K562 (cell line): ENCODE results near the gene WASF2. TPM values are rescaled to one million over a fixed set of nuclear protein-coding genes. Genes with fewer than 3 reads are reported as not detected.

Source experiments
- ETV1 ChIP-seq: fragments of 450-650 bp; conservative IDR thresholded peaks from 2 replicates; pipeline ENCODE4 v1.6.1; 2016; ENCODE audit warnings: missing genetic modification characterization, control low read depth, low read depth, missing compliant biosample characterization
- HNRNPLL ChIP-seq: fragments of 200-400 bp; formaldehyde crosslinking; IDR thresholded peaks from 2 replicates; pipeline ENCODE4 v1.6.1; 2017; ENCODE audit warnings: low read length, low read depth, mild to moderate bottlenecking; ENCODE audit not compliant: poor library complexity, severe bottlenecking
- KAT8 ChIP-seq: fragments of 450-650 bp; IDR thresholded peaks from 2 replicates; pipeline ENCODE4 v1.6.1; 2016; ENCODE audit warnings: low read depth, mild to moderate bottlenecking
- LARP7 ChIP-seq: fragments of 450-650 bp; IDR thresholded peaks from 2 replicates; pipeline ENCODE4 v1.6.1; 2016
- MAFK ChIP-seq: IDR thresholded peaks from 2 replicates; pipeline ENCODE4 v1.6.1; 2011; ENCODE audit warnings: low read length, improper control_type of control experiment
- MYNN ChIP-seq, 2 experiments: sonication (generic); formaldehyde crosslinking in 1 of 2; IDR thresholded peaks; 2 replicates each; pipeline versions ENCODE4 v1.5.0 to v1.6.1; 2016 to 2020; ENCODE audit warnings: antibody characterized with exemption in 1 of 2, missing genetic modification reagents in 1 of 2
- NBN ChIP-seq: fragments of 450-650 bp; IDR thresholded peaks from 2 replicates; pipeline ENCODE4 v1.6.1; 2016; ENCODE audit warnings: low read depth, mild to moderate bottlenecking
- NCOA6 ChIP-seq: fragments of 450-650 bp; IDR thresholded peaks from 2 replicates; pipeline ENCODE4 v1.6.1; 2017; ENCODE audit warnings: mild to moderate bottlenecking
- NONO ChIP-seq, 2 experiments: fragments of 200-400 bp in 1 of 2; fragments of 450-650 bp in 1 of 2; formaldehyde crosslinking in 1 of 2; IDR thresholded peaks; 2 replicates each; pipeline ENCODE4 v1.6.1; 2017; ENCODE audit warnings: low read depth in 2 of 2, mild to moderate bottlenecking in 2 of 2, moderate library complexity in 2 of 2, low read length in 1 of 2
- POLR2G ChIP-seq: fragments of 200-400 bp; formaldehyde crosslinking; IDR thresholded peaks from 2 replicates; pipeline ENCODE4 v1.6.1; 2017; ENCODE audit warnings: low read depth, mild to moderate bottlenecking, antibody characterized with exemption, low read length, moderate library complexity
- RUNX1 ChIP-seq: sonication (generic); IDR thresholded peaks from 2 replicates; pipeline ENCODE4 v1.6.1; 2016; ENCODE audit warnings: antibody characterized with exemption, low read depth
- SIX5 ChIP-seq, 2 experiments: IDR thresholded peaks; 2 replicates each; pipeline ENCODE4 v1.6.1; 2011; ENCODE audit warnings: low read length in 2 of 2, borderline replicate concordance in 1 of 2, low read depth in 1 of 2, mild to moderate bottlenecking in 1 of 2, moderate library complexity in 1 of 2; ENCODE audit not compliant: insufficient read depth in 1 of 2
- TARDBP ChIP-seq: fragments of 450-650 bp; IDR thresholded peaks from 2 replicates; pipeline ENCODE4 v1.6.1; 2016
- TCF7L2 ChIP-seq: fragments of 150-350 bp; IDR thresholded peaks from 2 replicates; pipeline ENCODE4 v1.6.1; 2016; ENCODE audit warnings: low read depth, mild to moderate bottlenecking, low read length, moderate library complexity
- ZFP36 ChIP-seq: fragments of 150-350 bp; IDR thresholded peaks from 2 replicates; pipeline ENCODE4 v1.6.1; 2018; ENCODE audit warnings: low read length, low read depth; ENCODE audit not compliant: partially characterized antibody
- ZNF165 ChIP-seq: fragments of 250-450 bp; sonication (Bioruptor Pico); IDR thresholded peaks from 2 replicates; pipeline ENCODE4 v1.4.0; 2020; ENCODE audit warnings: borderline replicate concordance
- ZNF239 ChIP-seq: fragments of 250-450 bp; sonication (Bioruptor Pico); IDR thresholded peaks from 2 replicates; pipeline ENCODE4 v1.4.0; 2020; ENCODE audit warnings: mild to moderate bottlenecking
- polyA plus RNA-seq, 8 experiments: library from polyadenylated mRNA; depleted of rRNA in 4 of 8; stranded (reverse) in 5 of 8; unstranded in 3 of 8; fragments of >200 nt; fragmentation: Nextera tagmentation in 2 of 8; fragmentation: Illumina TruSeq in 1 of 8; extraction: Ambion mirVana in 2 of 8; extraction: Trizol in 1 of 8; gene quantifications; 2 replicates each; pipeline versions ENCODE4 v1.2.1 to v1.2.3, GENCODE V29; 2011 to 2014; ENCODE audit warnings: inconsistent platforms in 1 of 8, missing spikeins in 1 of 8
- total RNA-seq, 7 experiments: library from RNA; depleted of rRNA in 6 of 7; stranded (reverse); fragments of >200 nt in 6 of 7; fragmentation: Illumina TruSeq in 2 of 7; extraction: Trizol in 2 of 7; gene quantifications; 2 replicates each; pipeline versions ENCODE4 v1.2.1 to v1.2.3, GENCODE V29; 2011 to 2021; ENCODE audit warnings: low replicate concordance in 1 of 7
- TF ChIP-seq, protein P1 (sequence below): fragments of 200-800 bp; sonication (Bioruptor generic); IDR thresholded peaks from 2 replicates; pipeline ENCODE4 v1.6.1; 2016; ENCODE audit warnings: missing genetic modification characterization, missing compliant biosample characterization
- TF ChIP-seq, protein P2 (sequence below), 2 experiments: fragments of 450-650 bp in 1 of 2; sonication (generic) in 1 of 2; formaldehyde crosslinking; conservative IDR thresholded peaks; 2 replicates each; pipeline versions ENCODE4 v1.4.0 to v1.8.1; 2020 to 2022; ENCODE audit warnings: mild to moderate bottlenecking in 1 of 2, missing genetic modification reagents in 1 of 2
- TF ChIP-seq, protein P3 (sequence below): fragments of 450-650 bp; IDR thresholded peaks from 2 replicates; pipeline ENCODE4 v1.6.1; 2017; ENCODE audit warnings: mild to moderate bottlenecking, moderate library complexity

WASF2 gene
- total and polyA plus RNA-seq, 9 of the 15 experiments (the other 6 are each of a cell fraction or from before 2014, with no cell fraction given): 8.2 to 163 (median 31.2) TPM

DNA sequence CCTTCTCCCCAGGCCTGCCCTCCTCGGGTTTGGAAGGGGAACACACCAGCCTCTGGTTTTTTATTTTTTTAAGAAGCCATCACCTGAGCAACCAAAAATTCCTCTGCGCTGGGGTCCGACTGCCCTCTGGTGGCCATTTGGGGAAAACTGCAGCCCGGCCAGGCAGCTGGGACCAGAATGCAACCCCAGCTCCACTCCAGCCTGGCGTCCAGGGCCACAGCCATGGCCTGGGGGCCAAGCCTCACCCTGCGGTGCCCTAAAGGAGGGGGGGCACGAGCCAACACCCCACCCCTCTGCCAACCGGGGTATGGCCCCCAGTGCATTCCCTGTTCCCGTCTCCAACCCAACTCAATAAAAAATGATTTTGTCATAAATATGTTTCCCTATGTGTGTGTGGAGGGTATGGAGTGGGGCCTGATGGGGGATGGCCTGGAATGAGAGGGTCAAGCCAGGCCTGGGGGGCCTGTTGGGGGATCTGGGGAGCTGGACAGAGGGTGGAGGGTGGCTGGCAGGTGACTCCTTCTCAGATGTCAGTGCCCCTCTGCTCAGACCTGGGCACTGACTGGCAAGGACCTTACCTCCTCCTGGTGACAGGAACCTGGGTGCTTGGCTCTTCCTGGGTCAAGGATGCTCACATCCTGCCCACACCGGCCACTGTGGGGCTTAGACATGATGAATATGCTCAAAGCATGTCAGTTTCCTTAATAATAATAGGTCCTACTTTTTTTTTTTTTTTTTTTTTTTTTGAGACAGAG, 94.3 kb downstream of the WASF2 start (continued):
- no peak for TF ChIP-seq ZNF165 (CRISPR knock-in tag)
- no peak for TF ChIP-seq KAT8
- no peak for TF ChIP-seq TCF7L2
- TF ChIP-seq TARDBP: no peak
- no peak for TF ChIP-seq SIX5 (IDR thresholded peaks at IDR 0.05; ENCODE audit: borderline replicate concordance in 1 of 2, insufficient read depth in 1 of 2, low read depth in 1 of 2, low read length in 2 of 2)
- no peak for TF ChIP-seq NCOA6
- TF ChIP-seq, protein P1, sequence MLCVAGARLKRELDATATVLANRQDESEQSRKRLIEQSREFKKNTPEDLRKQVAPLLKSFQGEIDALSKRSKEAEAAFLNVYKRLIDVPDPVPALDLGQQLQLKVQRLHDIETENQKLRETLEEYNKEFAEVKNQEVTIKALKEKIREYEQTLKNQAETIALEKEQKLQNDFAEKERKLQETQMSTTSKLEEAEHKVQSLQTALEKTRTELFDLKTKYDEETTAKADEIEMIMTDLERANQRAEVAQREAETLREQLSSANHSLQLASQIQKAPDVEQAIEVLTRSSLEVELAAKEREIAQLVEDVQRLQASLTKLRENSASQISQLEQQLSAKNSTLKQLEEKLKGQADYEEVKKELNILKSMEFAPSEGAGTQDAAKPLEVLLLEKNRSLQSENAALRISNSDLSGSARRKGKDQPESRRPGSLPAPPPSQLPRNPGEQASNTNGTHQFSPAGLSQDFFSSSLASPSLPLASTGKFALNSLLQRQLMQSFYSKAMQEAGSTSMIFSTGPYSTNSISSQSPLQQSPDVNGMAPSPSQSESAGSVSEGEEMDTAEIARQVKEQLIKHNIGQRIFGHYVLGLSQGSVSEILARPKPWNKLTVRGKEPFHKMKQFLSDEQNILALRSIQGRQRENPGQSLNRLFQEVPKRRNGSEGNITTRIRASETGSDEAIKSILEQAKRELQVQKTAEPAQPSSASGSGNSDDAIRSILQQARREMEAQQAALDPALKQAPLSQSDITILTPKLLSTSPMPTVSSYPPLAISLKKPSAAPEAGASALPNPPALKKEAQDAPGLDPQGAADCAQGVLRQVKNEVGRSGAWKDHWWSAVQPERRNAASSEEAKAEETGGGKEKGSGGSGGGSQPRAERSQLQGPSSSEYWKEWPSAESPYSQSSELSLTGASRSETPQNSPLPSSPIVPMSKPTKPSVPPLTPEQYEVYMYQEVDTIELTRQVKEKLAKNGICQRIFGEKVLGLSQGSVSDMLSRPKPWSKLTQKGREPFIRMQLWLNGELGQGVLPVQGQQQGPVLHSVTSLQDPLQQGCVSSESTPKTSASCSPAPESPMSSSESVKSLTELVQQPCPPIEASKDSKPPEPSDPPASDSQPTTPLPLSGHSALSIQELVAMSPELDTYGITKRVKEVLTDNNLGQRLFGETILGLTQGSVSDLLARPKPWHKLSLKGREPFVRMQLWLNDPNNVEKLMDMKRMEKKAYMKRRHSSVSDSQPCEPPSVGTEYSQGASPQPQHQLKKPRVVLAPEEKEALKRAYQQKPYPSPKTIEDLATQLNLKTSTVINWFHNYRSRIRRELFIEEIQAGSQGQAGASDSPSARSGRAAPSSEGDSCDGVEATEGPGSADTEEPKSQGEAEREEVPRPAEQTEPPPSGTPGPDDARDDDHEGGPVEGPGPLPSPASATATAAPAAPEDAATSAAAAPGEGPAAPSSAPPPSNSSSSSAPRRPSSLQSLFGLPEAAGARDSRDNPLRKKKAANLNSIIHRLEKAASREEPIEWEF (CRISPR knock-in tag): no peak
- TF ChIP-seq NONO (IDR thresholded peaks at IDR 0.05; ENCODE audit: low read depth in 2 of 2, low read length in 1 of 2): no peak
- no peak for TF ChIP-seq ZNF239 (CRISPR knock-in tag)
- TF ChIP-seq ETV1 (tag): no peak
- TF ChIP-seq POLR2G: peak; percentile 57
- TF ChIP-seq NBN: no peak
- TF ChIP-seq MAFK: no peak
- TF ChIP-seq, protein P2, sequence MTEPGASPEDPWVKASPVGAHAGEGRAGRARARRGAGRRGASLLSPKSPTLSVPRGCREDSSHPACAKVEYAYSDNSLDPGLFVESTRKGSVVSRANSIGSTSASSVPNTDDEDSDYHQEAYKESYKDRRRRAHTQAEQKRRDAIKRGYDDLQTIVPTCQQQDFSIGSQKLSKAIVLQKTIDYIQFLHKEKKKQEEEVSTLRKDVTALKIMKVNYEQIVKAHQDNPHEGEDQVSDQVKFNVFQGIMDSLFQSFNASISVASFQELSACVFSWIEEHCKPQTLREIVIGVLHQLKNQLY (CRISPR knock-in tag; conservative IDR thresholded peaks at IDR 0.05): no peak
- peak; percentile 29; the same call in 1 of the 2 replicates for TF ChIP-seq MYNN (IDR thresholded peaks at IDR 0.05)
- no peak for TF ChIP-seq MYNN (CRISPR knock-in tag; IDR thresholded peaks at IDR 0.05)
- no peak for TF ChIP-seq HNRNPLL
- no peak for TF ChIP-seq LARP7
- no peak for TF ChIP-seq ZFP36
- no peak for TF ChIP-seq RUNX1
- TF ChIP-seq, protein P3, sequence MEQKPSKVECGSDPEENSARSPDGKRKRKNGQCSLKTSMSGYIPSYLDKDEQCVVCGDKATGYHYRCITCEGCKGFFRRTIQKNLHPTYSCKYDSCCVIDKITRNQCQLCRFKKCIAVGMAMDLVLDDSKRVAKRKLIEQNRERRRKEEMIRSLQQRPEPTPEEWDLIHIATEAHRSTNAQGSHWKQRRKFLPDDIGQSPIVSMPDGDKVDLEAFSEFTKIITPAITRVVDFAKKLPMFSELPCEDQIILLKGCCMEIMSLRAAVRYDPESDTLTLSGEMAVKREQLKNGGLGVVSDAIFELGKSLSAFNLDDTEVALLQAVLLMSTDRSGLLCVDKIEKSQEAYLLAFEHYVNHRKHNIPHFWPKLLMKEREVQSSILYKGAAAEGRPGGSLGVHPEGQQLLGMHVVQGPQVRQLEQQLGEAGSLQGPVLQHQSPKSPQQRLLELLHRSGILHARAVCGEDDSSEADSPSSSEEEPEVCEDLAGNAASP: no peak
